NAMALWA (cell line): ENCODE measurements around the gene AKAIN1.

Experiments used
- DNase-seq: peaks from one replicate; pipeline ENCODE4 v3.0.0-alpha.2; 2015; ENCODE audit warnings: low spot score

AKAIN1 gene

DNA sequence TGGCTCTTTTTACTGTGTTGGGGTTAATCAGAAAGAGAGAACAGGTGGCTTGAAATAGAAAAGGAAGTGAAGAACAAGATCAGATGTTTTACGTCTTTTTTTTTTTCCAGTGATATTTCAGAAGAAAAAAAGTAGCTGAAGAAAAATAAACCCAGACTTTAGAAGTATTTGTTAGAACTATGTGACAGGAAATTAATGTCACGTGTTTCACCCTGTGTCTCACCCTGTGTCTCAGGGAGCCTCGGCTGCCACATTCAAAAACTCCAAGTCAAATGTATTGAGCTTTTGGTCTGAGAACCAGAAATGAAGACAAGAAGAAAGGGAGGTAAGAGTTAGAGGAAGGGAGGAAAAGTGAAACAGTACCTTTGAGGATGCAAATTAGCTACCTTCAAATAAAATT, 38.0 kb downstream of the AKAIN1 start:
- peak; percentile 1 for DNase-seq

DNA sequence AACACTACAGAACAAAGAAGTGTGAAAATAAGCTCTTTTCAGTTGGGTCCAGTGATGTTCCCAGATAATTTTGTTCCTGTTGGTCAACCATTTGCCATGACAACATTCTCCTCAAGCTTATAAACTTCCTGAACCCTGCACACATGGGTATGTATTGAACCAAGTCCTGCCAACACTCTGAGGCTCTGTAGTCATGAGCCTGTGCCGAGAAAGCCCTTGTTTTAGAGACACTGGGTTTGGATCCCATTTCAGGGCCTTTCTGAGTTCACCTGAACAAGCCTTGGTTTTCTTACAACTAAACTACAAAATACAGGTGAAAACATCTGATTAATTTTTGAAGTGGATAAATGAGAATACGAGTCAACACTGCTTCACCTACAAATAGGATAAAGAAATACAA, 38.5 kb downstream of the AKAIN1 start:
- no peak for DNase-seq

DNA sequence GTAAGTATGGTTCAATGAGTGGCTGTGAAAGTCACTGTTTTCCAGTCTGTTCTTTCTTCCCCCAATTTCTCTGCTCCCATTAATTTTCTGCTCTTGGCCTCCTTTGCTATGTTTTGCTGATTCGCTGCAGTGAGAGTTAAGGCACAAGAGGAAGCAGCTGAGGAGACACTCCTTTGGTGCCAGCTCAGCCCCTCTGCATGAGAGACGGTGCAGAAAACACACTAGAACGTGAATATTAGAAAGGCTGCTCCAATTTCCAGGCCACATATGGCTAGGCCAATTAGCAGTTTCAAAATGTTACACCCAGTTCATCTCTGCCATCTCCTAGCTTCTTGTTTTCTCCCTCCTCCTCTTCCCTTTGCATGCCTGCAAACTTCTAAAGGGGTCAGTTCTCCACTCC, 38.9 kb downstream of the AKAIN1 start:
- no peak for DNase-seq

DNA sequence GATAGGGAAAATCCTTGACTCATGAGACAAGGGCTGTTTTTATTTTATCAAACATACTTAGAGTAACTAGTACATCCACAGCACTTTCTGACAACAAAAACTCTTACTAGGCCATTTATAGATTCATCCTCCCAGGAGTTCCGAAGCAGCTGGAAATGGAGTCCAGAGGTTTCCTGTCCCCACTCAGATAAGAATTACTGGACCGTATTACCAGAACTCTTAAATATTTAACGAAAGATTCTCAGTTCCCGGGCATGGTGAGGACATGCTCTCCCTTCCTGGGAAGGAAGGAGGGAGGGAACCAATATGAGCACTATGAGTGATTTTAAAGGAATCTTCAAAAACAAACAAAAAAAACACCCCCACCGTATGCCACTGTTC, 41.2 kb downstream of the AKAIN1 start:
- DNase-seq: no peak

DNA sequence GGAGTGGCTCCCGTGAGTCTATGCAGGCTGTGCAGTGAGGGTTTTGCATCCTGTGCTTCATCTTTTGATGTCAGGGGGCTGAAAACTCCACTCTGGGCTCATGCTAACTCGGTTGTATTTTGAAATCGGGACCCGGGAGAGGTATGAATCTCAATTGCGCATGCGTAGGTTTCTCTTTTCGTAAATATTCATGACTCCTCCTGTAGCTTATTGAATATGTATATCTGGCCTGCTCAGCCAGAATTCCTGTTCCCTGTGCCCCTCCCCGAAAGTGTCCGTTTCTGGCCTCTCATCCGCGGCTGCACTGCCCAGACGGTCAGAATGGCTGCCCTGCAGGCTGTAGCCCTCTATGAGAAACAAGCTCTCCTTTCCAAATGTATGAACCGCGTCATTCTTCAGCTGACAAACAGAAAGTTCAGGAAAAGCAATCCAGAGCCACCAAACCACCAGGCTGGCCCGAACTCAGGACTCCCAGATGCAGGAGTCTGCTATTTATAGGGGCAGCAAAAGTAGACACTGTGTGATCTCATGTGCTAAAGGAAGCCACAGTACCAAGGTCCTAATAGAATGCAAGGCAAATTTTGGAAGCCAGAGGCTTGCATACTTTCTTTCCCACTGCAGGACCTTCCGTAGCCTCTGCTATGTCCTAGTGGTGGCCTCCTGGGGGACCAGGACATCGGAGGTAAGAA, 41.7 kb downstream of the AKAIN1 start:
- DNase-seq: no peak

DNA sequence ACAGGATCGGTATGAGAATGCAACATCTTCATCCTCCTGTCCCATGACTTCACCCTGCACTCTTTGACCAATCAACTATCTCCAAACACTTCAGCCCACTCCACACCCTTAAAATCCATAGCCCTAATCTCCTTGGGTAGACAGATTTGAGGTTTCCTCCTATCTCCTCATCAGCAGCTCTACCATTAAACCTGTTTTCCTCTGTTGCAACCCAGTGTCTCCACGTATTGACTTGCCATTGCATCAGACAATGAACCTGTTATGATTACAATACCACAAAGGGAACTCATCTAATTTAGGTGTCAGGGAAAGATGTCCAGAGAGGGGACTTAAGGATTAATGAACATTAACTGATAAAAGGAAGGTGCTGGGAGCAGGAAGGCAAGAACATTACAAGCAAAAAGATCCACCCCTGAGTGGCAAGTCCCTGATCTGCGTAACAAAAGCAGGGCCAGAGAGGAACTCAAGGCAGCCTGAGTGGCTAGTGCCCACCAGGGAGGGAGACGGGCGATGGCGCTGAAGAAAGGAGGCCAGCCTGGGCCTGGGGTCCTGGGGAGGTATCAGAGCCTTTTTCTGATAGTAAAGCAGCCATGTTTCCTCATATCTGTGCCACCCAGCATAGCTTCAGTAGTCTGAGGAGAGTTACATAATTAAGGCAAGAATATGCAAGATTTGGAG, 44.6 kb downstream of the AKAIN1 start:
- DNase-seq: no peak

DNA sequence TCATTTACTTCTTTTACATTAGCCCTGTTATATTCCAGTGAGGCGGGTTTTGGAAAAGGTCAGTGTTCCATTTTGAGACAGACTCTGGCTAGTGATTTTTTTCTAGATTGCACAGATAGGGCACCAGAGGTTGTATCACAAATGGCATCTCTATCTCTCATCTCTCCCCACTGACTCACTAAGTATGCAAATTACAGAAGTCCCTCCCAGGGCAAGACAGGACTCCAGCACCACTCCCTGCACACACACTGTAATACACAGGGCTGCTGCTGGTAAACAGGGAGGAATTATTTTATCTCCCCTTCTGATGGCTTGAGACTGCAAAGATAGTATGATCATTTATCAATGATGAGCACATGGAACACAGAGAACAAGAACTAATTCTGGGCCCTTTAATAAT, 46.2 kb downstream of the AKAIN1 start:
- no peak for DNase-seq

DNA sequence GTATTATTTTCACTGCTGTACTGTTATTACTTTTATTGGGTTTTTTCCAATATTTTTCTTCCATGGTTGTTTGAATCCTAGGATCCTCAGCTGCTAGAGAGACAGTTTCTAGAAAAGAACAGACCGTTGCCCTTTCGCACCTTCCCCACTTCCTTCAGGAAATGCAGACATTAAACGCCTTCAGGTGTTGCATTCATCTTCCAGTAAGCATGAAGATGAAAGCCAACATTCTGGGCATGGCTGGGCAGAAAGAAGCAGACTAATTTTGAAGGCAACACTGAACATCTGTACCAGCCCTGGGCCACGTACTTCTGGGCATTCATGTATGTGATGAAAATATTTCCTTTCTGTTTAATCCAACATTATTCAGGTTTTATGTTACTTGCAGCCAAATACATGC, 51.0 kb downstream of the AKAIN1 start:
- no peak for DNase-seq

DNA sequence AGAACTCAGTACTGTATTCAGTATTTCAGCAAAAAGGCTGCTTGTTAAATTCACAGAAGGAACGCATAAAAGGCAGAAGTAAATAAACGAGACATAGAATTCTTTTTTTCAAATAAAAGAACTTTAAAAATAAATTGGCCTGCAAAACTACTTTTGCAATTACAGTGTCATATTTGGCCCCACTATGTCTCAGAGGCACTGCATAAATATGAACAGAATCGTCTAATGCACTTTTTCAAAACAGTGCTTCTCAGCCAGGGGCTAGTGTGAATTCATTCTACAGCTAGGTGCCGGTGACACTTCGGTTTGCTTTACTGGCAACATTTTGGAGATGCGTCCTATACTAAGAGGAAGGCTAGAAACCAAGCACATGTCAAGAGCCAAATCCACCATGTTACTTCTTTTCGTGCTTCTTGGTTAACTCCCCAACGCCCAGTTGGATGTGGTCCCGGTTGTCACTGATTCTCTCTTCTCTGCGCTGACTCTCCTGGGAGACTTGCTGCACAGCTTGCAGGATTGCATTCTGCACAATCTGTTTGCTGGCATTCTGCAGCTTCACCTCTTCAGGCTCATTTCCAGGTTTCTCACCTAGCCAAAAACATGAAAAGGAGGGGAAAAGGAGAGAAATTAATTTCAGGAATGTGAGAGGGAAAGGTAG, 51.8 kb downstream of the AKAIN1 start:
- DNase-seq: no peak

DNA sequence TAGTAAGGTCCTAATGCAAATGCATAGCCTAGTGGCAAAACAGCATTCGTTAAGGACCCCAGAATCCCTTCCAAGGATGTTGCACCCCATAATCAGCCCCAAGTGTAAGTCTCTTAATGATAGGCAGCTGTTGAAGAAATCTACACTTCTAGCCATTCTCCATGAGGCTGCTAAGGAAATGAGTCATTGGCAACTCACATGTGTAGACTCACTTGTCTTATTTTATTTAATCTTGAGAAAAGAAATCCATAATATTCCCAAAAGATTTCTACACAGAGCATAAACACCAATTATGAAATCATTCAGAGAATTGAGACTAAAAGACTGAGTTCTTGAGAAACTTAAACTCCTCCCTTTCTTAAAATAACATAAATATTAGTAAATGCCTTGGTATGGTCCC, 52.4 kb downstream of the AKAIN1 start:
- no peak for DNase-seq

DNA sequence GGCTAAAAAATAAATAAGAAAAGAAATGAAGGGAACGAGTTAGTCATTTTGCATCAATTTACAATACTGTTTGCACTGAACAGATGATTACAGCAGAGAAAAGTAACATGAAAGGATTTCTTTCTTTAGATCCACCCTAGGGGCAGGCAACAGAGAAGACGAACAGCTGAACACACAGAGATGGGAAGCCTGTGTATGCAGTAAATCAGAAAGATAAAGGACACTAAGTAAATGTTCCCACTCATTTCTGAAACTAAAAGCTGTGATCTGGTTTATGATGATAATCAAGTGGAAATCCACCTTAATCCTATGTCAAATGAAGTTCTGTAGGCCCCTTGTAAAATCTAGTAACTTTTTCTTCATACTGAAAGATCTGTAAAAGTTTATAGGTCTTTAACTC, 54.2 kb downstream of the AKAIN1 start:
- no peak for DNase-seq

DNA sequence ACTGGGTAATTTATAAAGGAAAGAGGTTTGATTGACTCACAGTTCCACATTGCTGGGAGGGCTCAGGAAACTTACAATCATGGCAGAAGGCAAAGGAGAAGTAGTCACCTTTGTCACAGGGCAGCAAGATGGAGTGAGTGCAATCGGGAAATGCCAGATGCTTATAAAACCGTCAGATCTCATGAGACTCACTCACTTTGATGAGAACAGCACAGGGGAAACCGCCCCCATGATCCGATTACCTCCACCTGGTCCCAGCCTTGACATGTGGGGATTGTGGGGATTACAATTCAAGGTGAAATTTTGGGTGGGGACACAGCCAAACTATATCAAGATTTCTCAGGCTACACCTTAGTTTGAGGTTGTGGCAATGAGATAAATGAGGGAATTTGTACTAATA, 54.9 kb downstream of the AKAIN1 start:
- DNase-seq: no peak

DNA sequence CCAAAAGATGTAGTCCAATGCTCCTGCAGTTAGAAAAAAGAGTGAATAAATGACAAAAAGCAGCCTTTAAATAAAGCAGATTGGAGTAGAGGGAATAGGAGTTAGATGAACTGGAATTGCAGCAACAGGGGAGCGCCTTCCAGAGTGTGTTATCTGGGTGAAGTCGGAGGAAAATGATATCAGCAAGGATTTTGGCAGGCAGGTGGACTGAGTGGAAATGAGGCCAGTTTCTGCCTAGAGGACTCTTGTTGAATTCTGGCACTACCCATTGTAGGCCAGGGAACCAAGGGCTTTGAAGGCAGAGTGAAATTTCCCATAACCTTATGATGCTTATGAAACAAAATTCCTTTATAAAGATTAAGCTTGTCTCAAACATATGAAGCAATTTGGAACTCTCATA, 59.8 kb downstream of the AKAIN1 start:
- DNase-seq: no peak

DNA sequence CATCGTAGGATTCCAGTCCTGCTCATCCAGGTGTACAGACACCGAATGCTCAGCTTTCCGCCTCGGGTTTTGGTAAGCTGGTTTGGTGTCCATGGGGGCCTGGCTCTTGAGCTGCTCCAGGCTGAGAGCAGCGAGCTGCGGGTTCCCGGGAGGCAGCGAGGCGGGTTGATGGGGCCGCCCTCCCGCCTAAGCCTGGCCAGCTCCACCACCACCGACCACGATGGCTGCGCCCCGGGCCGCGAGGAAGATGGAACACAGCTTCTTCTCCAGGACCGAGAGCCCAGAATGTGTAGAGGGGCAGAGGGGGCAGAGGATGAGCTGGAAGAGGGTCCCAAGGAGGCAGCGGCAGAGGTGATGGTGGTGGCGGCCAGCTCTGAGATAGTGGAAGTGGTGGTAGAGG, 64.1 kb downstream of the AKAIN1 start:
- DNase-seq: no peak

DNA sequence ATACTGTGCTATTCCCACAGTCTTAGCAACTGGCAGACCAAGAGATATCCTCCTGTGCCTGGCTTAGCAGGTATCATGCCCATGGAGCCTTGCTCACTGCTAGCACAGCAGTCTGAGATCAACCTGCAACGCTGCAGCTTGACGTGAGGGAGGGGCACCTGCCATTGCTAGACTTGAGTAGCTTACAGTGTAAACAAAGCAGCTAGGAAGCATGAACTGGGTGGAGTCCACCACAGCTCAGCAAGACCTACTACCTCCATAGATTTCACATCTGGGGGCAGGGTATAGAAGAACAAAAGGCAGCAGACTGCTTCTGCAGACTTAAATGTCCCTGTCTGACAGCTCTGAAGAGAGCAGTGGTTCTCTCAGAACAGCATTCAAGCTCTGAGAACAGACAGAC, 74.8 kb downstream of the AKAIN1 start:
- DNase-seq: no peak

DNA sequence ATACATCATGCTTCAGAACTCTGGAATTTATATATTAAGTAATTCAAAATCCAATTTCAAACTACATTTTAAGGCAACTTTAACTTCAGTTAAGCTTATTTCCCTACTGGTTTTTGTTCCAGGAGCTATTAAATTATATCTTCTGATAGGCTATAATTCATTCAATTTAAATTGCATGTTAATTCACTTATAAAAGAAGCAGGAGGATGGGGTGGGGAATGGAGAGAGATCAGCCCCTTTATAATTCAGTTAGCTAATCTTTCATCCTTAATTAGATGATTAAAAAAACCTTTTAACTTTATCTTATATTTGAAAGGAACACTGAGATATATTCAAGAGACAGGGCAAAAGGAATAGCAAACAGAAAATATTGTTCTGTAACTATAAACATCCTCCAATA, 86.8 kb downstream of the AKAIN1 start:
- no peak for DNase-seq

DNA sequence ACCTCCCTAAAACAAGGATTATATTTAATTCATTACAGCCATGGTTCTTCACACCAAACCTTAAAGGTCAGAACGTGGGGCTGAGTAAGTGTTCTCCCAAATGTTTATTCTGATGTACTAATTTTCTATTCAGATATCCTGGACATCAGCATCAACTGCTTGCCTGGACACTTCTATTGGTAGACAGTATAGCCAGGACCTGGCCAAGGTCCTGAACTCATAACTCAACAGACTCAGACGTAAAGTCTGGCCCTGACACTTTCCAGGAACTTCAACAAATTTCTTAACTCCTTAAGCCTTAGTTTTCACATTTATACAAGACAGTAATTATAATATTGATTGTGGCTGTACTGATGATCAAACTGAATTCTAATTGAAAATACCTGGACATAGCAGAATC, 89.1 kb downstream of the AKAIN1 start:
- no peak for DNase-seq

DNA sequence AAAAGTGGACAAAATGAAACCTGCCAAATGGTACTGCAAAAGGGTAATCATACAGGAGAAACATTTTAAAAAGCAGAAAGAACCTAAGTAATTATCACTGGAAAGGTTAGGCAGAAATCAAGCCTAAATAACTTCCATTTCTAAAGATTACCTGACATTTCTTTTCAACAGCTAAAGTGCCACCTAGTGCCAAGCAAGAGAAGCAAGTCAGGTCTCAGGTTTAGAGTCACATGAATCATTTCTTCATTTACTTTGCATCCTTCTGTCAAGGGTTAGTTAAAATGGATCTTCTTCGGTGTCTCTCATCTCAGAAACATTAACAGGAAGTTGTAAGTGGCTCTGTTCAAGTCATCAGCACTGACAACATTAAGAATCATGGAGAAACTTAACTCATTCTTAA, 90.3 kb downstream of the AKAIN1 start:
- peak; percentile 32 for DNase-seq

DNA sequence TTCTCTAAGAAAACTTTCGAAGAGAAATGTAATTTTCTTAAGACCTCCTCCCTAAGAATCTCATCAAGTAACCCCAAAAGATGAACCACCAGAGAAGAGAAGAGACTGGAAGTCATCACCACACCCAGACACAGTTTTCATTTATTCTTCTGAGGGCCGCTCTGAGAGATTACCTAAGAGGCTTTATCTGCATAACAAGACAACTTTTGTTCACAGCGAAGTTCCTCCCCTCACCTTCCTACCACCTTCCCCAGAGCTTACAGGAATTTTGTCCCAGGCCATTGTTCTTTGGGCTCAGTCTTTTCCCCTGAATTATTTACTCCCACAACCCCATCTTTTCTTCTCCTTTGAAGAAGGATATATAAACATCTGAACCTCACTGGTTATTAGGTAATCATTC, 92.8 kb downstream of the AKAIN1 start:
- no peak for DNase-seq

DNA sequence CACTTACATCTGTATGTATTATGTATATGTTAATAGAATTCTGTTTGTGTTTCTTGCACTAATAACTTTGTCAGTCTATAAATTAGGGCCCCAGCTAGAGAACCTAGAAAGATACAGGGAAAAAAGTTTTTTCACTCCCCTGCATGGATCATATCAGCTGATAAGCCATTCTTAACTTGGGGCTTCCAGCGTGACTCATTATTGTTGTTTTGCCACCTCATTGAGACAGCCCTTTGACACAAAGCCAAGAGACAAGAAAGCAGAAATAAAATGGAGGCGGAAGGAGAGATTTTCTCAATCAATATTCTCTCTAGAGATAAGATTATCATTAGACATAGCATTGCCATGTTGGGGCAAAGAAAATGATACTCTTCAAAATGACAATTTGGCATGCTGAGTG, 93.4 kb downstream of the AKAIN1 start:
- no peak for DNase-seq

DNA sequence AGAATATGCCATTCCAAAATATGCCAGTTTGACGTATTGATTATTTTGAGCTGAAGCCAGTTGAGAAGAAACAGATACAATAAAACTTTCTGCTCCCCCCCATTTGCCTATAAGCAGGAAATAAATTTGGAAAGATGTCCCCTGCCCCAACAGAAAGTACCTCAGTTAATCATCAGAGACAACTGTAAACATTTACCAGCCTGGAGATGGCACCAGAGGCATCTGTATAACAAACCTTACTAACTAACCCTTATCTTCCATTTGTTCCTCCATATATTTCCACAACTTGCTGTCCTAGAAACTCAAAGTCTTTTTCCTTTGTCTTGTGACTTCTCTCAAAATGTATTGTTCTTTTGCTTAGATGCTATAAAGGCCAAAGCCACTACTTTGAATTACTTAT, 93.8 kb downstream of the AKAIN1 start:
- DNase-seq: no peak

DNA sequence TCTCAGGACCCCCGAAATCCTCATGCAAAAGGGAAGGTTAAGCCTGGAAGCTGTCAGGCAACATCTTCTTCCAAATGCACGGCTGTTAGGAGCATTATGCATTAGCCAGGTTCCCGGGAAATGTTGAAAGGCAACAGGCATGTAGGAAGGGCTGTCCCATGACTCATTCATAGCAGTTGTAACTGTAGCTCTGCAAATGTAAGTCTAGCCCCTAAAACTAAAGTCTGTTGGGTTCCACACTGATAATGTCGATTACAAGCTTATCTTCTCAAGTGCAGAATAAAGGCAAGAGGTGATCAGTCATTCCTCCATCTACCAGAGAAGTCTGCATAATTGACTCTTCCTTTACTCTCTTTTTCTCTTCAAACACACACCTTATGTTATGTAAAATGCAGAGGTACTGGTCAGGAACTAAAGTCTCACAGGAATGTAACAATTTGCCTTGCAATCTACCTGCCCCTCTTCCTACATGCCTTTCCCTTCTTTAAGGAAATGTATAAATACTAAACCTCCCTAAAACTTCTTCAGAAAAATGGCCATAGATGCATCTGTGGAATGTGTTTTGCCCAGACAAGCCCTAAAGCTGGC, 99.8 kb downstream of the AKAIN1 start:
- no peak for DNase-seq

DNA sequence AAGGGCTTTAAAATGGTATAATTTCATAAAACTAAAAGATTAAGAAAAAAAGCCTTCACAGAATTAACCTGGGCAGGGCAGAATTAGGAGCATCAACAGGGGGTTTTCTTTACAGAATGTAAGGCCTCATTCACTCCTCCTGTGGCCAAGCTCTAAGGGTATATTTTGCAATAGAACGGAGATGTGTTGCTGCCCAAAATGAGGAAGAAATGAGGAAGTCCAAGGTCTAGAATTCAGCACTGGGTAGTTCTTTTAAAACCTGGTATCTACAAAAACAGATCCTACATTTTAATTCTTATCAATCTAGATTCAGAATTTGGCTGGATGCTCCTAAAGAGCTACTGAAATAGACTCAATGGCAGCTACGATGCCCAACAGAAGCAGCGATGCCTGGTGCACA, 101.8 kb downstream of the AKAIN1 start:
- no peak for DNase-seq
